Measurements from ENCODE around the gene MOB1B. TPM values are rescaled to one million over a fixed set of nuclear protein-coding genes. Genes with fewer than 3 reads are reported as not detected.

MOB1B gene
- total RNA-seq: 7.2 and 16.6 TPM in 2 replicates

DNA sequence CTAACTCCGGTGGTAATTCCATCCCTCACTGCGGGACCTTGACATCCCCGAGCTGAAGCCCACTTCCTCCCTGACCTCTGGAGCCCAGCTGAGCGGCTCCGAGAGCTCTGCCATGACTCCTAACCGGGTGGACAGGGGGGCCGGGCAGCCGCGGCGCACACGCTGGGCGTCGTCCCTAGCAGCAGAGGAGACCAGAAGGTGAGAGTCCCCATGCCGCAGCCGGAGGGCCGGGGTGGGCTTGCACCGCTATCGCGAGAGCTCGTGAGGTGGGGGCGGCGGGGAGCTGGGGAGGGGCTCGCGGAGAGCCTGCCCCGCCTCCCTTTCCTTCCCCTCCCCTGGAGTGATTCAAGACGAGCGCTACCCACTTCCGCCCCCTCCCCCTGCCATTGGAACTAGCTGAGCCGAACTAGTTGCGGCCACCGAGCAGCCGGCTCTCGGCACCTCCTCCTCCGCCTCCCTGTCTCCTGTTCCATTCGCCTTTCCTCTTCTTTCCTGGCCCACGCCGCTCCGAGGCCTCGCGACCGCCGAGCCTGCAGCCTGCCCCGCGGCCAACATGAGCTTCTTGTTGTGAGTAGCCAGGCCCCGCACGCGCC lies at the start of gene MOB1B:
Gene MOB1B, plus strand, starts transcription at position 386 of the 593 bp plus-strand sequence. Its CDS starts 168 bp downstream, at position 554.

GRCh38 chr4:70993181-70994068 lies 91.3 kb downstream of the MOB1B start, which contains the start of gene DCK:
Gene DCK, plus strand, starts transcription at chr4:70993649. Its CDS starts 187 bp downstream, at chr4:70993836.

Other genes starting within 250 kb of the MOB1B start
- gene JCHAIN, start 235.9 kb upstream of the MOB1B start, total RNA-seq: 2.6 TPM in 1 of 2 replicates, not detected in the other
- gene UTP3, start 213.8 kb upstream of the MOB1B start, total RNA-seq: 17.5 and 26.0 TPM in 2 replicates
- 37.5 and 50.8 TPM in 2 replicates for gene RUFY3, start 180.4 kb upstream of the MOB1B start, total RNA-seq
- gene GRSF1, start 62.5 kb upstream of the MOB1B start, total RNA-seq: 93.0 and 96.9 TPM in 2 replicates
- gene DCK, start 91.3 kb downstream of the MOB1B start, total RNA-seq: 5.3 and 31.6 TPM in 2 replicates